ES-I3 (cell line): ENCODE data around the gene VPS4A.
A peak's percentile ranks its signal among the peaks of the same experiment; 100 is the strongest.
"Not testable (repeated sequence)": the region's sequence is repeated elsewhere in the genome, so short reads cannot be mapped to it uniquely, and the experiment has no call there.

Experiments used
- H3K36me3 ChIP-seq: 2 replicates; pipeline ENCODE4 v1.6.1; 2013; ENCODE audit warnings: mild to moderate bottlenecking, low read length, control low read depth, moderate library complexity; ENCODE audit not compliant: insufficient read depth
- H3K4me1 ChIP-seq: 2 replicates; pipeline ENCODE4 v1.6.1; 2013; ENCODE audit warnings: mild to moderate bottlenecking, control low read depth, low read length; ENCODE audit not compliant: insufficient read depth
- H3K9ac ChIP-seq: 2 replicates; pipeline ENCODE4 v1.6.1; 2013; ENCODE audit warnings: low read depth, mild to moderate bottlenecking, low read length, moderate library complexity
- H3K9me3 ChIP-seq: 2 replicates; pipeline ENCODE4 v1.6.1; 2013; ENCODE audit warnings: mild to moderate bottlenecking, low read length, moderate library complexity; ENCODE audit not compliant: control insufficient read depth, insufficient read depth

Gene VPS4A

DNA sequence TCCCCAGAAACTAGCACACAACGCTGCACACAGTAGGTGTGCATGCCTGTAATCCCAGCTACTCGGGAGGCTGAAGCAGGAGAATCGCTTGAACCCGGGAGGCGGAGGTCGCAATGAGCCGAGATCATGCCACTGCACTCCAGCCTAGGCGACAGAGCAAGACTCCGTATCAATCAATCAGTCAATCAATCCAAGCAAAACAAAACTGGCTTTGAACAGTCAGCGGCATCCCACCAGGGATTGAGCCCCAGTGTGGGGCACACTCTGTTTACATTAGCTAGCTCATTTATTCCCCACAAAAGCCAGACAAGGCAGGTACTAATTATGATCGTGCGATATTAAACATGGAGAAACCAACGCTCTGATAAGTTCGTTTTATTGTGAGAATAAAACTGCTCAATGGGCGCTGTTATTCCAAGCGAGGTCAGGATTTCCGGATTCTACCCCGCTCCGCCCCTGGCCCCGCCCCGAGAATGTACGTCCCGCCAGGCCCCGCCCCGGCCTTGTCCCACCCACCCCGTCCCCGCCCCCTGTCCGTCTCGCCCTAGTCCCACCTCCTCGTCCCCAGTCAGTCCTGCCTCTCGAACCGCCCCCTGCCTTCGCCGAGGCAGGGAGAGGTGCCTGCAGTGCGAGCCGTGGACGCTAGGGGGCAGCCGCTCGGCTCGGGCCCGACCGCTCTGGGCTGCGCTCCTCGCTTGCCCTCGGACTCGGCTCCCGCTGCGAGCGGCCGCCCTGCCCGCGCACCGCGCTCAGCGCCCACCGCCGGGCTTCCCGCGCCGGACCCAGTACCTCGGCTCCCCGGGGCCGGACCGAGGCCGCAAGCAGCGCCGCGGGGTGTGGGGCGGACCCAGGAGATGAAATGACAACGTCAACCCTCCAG is at the start of gene VPS4A:
Gene VPS4A, plus strand, starts transcription at position 698 of the 880 bp plus-strand sequence. Its CDS starts 162 bp downstream, at position 860.
- H3K36me3 ChIP-seq, result no peaks in the 10 kb centered on the region; the same call in 1 of the 2 replicates
- H3K4me1 ChIP-seq, result no peaks in the 10 kb centered on the region
- H3K9me3 ChIP-seq, result no peaks in the 10 kb centered on the region
- peak within 1 kb of the TSS; percentile 95 for H3K9ac ChIP-seq

DNA sequence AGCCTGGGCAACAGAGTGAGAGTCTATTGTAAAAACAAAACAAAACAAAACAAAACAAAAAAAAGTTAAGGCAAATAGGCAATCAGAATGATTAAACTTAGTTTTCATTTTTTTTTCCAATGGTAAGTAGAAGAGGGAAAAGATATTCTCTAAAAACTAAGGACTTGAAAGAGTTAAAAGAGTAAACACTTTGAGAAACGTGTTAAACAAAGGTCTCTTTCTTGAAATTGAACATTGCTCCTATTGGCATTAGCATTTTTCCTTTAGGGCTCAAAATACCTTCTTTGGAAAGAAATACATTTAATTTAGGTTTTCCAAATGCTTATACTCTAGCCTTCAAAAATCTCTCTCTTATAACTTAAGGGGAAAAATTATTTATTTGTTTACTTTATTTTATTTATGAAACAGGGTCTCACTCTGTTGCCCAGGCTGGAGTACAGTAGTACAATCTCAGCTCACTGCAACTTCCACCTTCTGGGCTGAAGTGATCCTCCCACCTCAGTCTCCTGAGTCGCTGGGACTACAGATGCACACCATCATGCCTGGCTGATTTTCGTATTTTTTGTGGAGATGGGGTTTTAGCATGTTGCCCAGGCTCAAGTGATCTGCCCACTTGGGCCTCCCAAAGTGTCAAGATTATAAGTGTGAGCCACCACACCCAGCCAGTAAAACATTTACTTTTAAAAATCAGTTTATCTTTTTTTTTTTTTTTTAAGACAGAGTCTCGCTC is 44.7 kb upstream of the VPS4A start:
- Histone ChIP-seq H3K9me3 (no peaks in the 10 kb centered on the region), H3K4me1 (no peaks in the 10 kb centered on the region), H3K9ac (no peak overlapping the region), H3K36me3 (no peaks in the 10 kb centered on the region)

GRCh38 chr16:69267633-69268032 is 43.5 kb upstream of the VPS4A start:
- Histone ChIP-seq H3K4me1 (no peaks in the 10 kb centered on the region), H3K36me3 (no peaks in the 10 kb centered on the region), H3K9me3 (no peaks in the 10 kb centered on the region), H3K9ac (no peak overlapping the region)

DNA sequence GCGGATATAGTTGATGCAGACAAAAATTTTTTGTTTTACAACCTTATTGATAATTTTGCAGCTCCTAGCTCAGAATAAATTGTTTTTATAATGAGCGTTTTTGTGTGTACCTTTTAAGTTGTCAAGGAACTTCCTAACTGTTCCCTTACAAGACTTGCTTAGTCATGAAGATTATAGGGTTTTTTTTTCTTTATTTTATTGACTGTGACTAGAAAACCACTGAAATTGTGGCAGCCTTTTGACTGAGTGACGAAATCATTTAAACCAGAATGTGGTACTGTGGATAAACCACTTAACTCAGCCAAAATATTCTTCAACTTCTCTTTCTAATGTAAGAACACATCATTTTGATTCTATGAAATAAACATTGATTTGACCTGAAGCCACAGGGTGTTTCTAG is 40.8 kb upstream of the VPS4A start:
- H3K9ac ChIP-seq, result no peak overlapping the region
- H3K36me3 ChIP-seq, result no peaks in the 10 kb centered on the region
- no peaks in the 10 kb centered on the region for H3K9me3 ChIP-seq
- no peaks in the 10 kb centered on the region for H3K4me1 ChIP-seq

DNA sequence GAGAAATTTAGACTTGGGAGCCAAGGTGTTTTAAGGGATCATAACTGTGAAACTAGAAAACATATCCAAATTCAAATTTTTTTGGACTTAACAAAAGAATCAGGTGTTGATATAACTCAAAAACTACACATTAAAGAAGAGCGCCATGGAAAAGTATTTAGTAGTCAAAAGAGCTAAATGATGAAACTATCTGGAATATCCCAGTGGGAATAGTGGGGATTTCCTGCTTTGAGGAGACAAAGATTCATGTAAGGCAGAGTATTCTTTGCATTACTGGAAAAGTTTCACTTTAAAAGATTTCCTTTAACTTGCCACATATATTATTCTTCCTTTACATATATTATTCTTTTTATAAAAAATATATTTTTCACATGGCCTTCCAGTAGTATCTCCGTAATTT is 40.3 kb upstream of the VPS4A start:
- Histone ChIP-seq H3K4me1 (no peaks in the 10 kb centered on the region), H3K9ac (no peak overlapping the region), H3K9me3 (no peaks in the 10 kb centered on the region), H3K36me3 (no peaks in the 10 kb centered on the region)

DNA sequence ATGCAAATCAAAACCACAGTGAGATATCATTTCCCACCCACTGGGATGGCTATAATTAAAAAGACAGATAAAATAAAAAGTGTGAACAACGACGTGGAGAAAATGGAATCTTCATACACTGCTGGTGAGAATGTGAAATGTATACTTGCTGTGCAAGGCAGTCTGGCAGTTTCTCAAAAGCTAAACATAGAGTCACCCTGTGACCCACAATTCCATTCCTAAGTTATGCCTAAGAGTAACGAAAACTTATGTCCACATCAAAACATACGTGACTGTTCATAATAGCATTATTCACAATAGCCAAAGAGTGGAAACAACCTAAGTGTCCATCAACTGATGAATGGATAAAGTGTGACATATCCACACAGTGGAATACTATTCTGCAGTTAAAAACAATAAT is 38.1 kb upstream of the VPS4A start:
- Histone ChIP-seq H3K4me1 (no peaks in the 10 kb centered on the region), H3K36me3 (peaks cover 2% of the 10 kb centered on the region; the same call in 1 of the 2 replicates), H3K9me3 (no peaks in the 10 kb centered on the region), H3K9ac (no peak overlapping the region)

DNA sequence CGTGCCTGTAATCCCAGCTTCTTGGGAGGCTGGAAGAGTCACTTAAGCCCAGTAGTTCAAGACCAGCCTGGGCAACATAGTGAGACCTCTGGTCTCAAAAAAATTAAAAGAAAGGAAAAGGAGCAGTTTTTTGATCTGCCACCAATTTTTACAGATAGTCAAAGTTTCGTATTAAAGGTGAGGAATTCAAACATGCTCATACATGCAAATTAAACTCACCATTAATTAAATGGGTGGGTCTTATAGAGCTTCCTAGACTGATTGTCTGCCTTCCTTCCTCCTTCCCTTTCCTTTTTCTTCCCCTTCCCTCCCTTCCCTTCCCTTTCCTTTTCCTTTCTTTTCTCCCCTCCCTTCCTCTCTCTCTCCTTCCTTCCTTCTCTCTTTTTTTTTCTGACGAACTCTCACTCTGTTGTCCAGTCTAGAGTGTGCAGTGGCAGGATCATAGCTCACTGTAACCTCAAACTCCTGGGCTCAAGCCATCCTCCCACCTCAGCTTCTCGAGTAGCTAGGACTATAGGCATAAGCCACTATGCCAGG is 36.4 kb upstream of the VPS4A start:
- Histone ChIP-seq H3K9me3 (no peaks in the 10 kb centered on the region), H3K4me1 (no peaks in the 10 kb centered on the region), H3K9ac (no peak overlapping the region), H3K36me3 (peaks cover 2% of the 10 kb centered on the region; the same call in 1 of the 2 replicates)

DNA sequence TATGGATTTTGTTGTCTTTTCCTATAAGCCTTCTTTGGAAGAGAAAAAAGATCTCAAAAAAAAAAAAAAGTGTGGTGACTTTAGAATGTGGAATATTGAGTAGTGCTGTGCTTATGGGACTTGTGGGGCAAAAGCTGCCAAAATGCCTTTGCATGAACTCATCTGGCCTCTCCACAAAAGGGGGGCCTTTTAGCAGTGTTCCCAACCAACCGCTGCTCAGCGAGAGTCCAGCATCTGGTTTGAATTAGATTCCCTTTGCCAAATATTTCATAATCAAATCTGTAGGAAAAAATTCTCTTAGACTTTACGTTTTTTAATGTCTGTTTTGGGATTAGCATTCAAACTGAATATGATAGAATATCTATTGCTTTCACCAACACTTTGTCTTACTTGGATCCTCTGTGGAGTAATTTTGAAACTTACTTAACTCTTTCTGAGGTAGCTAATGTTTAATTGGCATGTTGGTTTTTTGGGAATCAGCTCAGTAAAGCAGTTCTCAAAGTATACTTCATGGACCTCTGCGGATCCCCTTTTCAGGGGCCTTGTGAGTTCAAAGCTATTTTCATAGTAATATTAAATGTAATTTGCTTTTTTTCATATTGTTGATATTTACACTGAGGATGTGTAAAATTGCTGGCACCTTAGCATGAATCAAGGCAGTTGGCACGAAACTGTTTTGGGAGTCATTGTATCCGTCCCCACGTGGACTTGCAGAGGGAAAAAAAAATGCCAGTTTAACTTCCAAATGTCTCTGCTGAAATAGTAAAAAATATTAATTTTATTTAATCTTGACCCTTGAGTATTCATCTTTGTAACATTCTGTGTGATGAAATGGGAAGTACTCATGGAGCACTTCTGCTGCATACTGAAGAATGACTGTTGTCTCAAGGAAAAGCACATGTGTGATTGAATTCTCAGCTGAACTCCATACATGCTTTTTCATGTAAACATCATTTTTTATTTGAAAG is 34.7 kb upstream of the VPS4A start:
- H3K4me1 ChIP-seq, result no peaks in the 10 kb centered on the region
- H3K9ac ChIP-seq, result no peak overlapping the region
- no peaks in the 10 kb centered on the region for H3K9me3 ChIP-seq
- peaks cover 2% of the 10 kb centered on the region; the same call in 1 of the 2 replicates for H3K36me3 ChIP-seq

DNA sequence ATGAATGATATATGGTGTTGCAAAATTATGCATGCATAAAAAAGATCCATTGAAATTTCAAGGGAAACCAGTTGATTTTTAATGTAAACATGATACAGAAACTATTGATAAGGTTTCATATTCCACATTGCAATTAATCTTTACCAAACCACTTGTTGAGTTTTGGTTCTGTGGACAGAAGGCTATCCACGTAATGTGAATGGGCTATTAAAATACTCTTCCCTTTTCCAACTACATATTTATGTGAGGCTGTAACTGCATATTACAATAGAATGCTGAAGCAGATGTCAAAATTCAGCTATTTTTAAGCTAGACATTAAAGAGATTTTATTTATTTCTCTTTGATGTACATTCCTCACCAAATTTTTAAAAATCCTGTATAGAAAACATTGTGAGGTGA is 33.7 kb upstream of the VPS4A start:
- H3K4me1 ChIP-seq, result no peaks in the 10 kb centered on the region
- H3K9me3 ChIP-seq, result no peaks in the 10 kb centered on the region
- peaks cover 2% of the 10 kb centered on the region; the same call in 1 of the 2 replicates for H3K36me3 ChIP-seq
- no peak overlapping the region for H3K9ac ChIP-seq

DNA sequence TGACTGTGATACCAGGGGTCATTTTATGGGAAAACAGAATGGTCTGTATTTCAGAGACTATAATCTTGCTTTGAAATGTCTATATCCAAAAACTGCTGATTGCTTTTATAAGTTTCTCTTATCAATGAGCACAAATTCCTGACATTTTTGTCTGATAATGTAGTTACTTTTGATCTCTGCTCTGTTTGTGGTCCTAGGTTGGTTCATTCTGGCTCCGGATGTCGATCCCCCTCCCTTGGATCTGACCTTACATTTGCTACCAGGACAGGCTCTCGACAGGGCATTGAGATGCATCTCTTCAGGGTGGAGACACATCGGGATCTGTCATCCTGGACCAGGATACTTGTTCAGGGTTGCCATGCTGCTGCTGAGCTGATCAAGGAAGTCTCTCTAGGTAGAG is 27.3 kb upstream of the VPS4A start:
- Histone ChIP-seq H3K9me3 (no peaks in the 10 kb centered on the region), H3K36me3 (no peaks in the 10 kb centered on the region; the same call in 1 of the 2 replicates), H3K9ac (no peak overlapping the region), H3K4me1 (no peaks in the 10 kb centered on the region)

- H3K9me3 ChIP-seq, result no peaks in the 10 kb centered on the region
- H3K36me3 ChIP-seq, result no peaks in the 10 kb centered on the region; the same call in 1 of the 2 replicates
- H3K9ac ChIP-seq, result no peak overlapping the region
- H3K4me1 ChIP-seq, result no peaks in the 10 kb centered on the region
These were observed 25.9 kb upstream of the VPS4A start for GRCh38 chr16:69285240-69285639.

DNA sequence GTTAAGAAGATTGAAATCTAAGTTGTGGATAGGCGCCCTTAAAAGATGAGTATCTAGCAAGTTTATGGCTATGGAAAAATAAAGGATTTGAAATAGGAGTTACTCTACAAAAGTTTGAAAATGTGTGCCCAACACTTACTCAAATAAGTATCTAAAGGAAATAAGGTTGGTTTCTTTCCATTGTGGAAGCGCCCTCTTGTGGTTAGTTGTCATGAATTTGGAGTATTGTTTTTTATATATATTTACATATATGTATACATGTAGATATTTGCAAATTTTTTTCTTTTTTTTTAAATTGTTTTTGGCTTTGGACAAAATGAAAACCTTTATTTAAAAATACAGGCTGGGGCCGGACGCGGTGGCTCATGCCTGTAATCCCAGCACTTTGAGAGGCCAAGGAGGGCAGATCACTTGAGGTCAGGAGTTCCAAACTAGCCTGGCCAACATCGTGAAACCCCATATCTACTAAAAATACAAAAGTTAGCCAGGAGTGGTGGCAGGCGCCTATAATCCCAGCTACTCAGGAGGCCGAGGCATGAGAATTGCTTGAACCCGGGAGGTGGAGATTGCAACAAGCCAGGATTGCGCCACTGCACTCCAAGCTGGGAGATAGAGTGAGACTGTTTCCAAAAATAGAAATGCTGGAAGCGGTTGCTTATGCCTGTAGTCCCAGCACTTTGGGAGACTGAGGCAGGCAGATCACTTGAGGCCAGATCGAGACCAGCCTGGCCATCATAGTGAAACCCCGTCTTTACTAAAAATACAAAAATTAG is 24.0 kb upstream of the VPS4A start:
- Histone ChIP-seq H3K9ac (no peak overlapping the region), H3K9me3 (no peaks in the 10 kb centered on the region)

DNA sequence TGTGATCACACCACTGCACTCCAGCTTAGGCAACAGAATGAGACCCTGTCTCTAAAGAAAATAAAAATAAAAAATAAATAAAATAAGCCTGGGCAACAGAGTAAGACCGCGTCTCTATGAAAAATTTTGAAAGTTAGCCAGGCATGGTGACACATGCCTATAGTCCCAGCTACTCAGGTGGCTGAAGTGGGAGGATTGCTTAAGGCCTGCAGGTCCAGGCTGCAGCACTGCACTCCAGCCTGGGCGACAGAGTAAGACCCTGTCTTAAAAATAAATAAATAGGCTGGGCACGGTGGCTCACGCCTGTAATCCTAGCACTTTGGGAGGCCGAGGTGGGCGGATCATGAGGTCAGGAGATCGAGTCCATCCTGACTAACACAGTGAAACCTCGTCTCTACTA is 19.5 kb upstream of the VPS4A start:
- not testable (repeated sequence) for H3K36me3 ChIP-seq, H3K4me1 ChIP-seq, H3K9me3 ChIP-seq, H3K9ac ChIP-seq

More for the DNA sequence above, 24.0 kb upstream of the VPS4A start:
- Histone ChIP-seq H3K36me3 (no peaks in the 10 kb centered on the region; the same call in 1 of the 2 replicates), H3K4me1 (no peaks in the 10 kb centered on the region)
